HUDEP-2 (cell line): ENCODE results near the gene GJA8.
"Not testable (repeated sequence)": the region's sequence is repeated elsewhere in the genome, so short reads cannot be mapped to it uniquely, and the experiment has no call there.

ENCODE experiments used
- DNase-seq, 76 experiments: peaks; one replicate each; lab custom pipeline; 2025; ENCODE audit not compliant: unreplicated experiment in 76 of 76; lab: John Stamatoyannopoulos, UW

Gene GJA8

DNA sequence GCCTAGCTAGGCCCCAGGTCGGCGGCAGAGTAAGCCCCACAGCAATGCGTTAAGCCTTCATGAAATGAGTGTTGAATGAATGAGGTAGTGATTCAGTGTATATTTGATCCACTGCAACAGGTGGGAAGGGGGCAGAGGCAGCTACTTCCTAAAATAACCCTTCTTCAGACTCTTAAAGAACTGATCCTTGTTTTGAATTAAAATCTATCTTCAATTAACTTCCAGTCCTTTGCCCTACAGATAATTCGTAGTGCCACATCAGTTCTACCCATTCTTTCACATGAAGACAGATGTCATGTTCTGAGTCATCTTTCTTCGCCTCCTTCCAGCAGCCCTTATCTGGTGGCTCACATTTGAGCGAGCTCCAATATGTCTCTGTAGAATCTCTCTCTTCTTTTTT is 24.6 kb downstream of the GJA8 start:
- DNase-seq, result peak in 21 of 76 experiments; percentile 8 to 58 (median 32)

DNA sequence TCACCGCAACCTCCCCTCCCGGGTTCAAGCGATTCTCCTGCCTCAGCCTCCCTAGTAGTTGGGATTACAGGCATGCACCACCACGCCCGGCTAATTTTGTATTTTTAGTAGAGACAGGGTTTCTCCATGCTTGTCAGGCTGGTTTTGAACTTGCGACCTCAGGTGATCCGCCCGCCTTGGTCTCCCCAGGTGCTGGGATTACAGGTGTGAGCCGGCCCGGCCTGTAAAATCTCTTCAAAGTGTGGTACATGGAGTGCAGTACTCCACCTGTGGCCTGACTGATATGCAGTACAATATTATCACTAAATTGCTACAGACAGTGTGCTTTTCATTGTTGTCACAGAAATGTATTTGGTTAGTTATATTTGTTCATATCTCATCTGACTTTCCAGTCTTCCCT is 25.1 kb downstream of the GJA8 start:
- DNase-seq, result not testable (repeated sequence)

GRCh38 chr1:147928236-147929132 is 25.9 kb downstream of the GJA8 start, which contains the start of gene GPR89B:
GPR89B (plus strand) TSS chr1:147928420; CDS start chr1:147928537, 117 bp downstream.
- peak in 74 of 76 experiments; percentile 7 to 94 (median 86) for DNase-seq

DNA sequence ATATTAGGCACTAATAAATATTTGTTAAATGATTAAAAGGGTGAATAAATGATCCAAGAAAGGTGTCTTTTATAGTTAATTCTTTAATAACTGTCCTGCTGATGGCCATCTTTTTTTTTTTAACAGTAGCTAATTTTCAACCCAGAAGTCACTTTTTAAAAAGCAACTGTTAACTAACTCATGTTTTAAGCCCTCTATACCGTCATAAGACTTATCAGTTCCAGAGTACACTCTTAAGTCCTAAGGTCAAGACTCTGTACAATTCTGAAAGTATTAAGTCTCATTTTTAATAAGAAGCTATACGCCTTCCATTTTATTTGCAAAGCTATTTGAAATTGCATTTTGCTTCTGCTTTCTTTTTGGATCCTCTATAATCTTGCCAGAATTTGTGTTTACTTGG is 28.5 kb downstream of the GJA8 start:
- DNase-seq, result not testable (repeated sequence)

DNA sequence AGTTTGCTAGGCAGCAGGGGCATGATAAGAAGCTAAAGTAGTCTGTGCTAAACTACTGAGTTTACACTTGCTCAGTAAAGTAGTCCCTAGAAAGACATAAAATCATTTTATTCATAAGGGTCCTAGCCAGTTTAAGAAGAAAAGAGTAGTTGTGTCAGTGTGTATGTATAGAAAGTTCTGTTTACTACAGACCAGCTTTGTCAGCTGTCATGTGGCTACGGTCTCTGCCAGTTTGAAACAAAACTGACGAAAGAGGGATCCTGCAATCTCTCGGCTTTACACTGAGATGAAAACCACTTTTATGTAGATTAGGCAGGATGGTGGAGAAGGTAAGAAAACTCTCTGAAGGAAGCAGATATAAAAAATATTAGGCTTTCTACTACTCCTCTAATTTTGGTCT is 32.7 kb downstream of the GJA8 start:
- DNase-seq, result not testable (repeated sequence)

- DNase-seq, result not testable (repeated sequence)
Observed at GRCh38 chr1:147940456-147940855, 37.9 kb downstream of the GJA8 start.

DNA sequence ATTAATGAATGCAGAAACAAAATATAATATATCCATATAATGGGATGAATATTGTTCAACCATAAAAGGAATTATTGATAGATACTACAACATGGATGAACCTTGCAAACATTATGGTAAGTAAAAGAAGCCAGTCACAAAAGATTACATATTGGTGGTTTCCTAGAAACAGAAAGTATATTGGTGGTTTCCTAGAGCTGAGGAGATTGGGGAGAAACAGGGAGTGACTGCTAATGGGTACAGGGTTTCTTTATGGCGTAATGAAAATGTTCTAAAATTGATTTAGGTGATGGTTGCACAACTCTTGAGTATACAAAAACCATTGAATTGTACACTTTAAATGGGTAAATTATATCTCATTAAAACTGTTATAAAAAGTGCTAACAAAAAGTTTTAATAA is 40.0 kb downstream of the GJA8 start:
- not testable (repeated sequence) for DNase-seq

GRCh38 chr1:147949517-147949916 is 46.9 kb downstream of the GJA8 start:
- DNase-seq, result not testable (repeated sequence)
